HepG2 (cell line): ENCODE results near the gene TMEM134. TPM values are rescaled to one million over a fixed set of nuclear protein-coding genes. Genes with fewer than 3 reads are reported as not detected.

ENCODE experiments used
- ARNT2 ChIP-seq: sonication (generic); formaldehyde crosslinking; IDR thresholded peaks from 2 replicates; pipeline ENCODE4 v1.8.0; 2022; ENCODE audit warnings: mild to moderate bottlenecking, low read depth, missing genetic modification reagents, moderate library complexity
- CEBPG ChIP-seq: IDR thresholded peaks from 2 replicates; pipeline ENCODE4 v1.6.1; 2016
- DZIP1 ChIP-seq: sonication (generic); formaldehyde crosslinking; IDR thresholded peaks from 2 replicates; pipeline ENCODE4 v1.5.0; 2020; ENCODE audit warnings: mild to moderate bottlenecking, missing genetic modification reagents
- KAT7 ChIP-seq: IDR thresholded peaks from 2 replicates; pipeline ENCODE4 v1.6.1; 2018; ENCODE audit warnings: borderline replicate concordance, missing compliant biosample characterization
- KLF13 ChIP-seq: sonication (generic); formaldehyde crosslinking; IDR thresholded peaks from 2 replicates; pipeline ENCODE4 v1.4.0; 2020; ENCODE audit warnings: mild to moderate bottlenecking, missing genetic modification reagents
- KMT2B ChIP-seq: IDR thresholded peaks from 2 replicates; pipeline ENCODE4 v1.6.1; 2016; ENCODE audit warnings: missing genetic modification reagents, missing compliant biosample characterization
- MEIS1 ChIP-seq: sonication (generic); formaldehyde crosslinking; IDR thresholded peaks from 2 replicates; pipeline ENCODE4 v1.9.0; 2021; ENCODE audit warnings: mild to moderate bottlenecking, missing genetic modification reagents, moderate library complexity, borderline replicate concordance
- NPAS2 ChIP-seq: sonication (generic); formaldehyde crosslinking; IDR thresholded peaks from 2 replicates; pipeline ENCODE4 v1.8.0; 2022; ENCODE audit warnings: mild to moderate bottlenecking, missing genetic modification reagents, borderline replicate concordance
- SRY ChIP-seq: sonication (generic); formaldehyde crosslinking; IDR thresholded peaks from 2 replicates; pipeline ENCODE4 v1.8.0; 2022; ENCODE audit warnings: mild to moderate bottlenecking, missing genetic modification reagents
- ZBTB3 ChIP-seq: sonication (generic); formaldehyde crosslinking; IDR thresholded peaks from 2 replicates; pipeline ENCODE4 v1.4.0; 2020; ENCODE audit warnings: low read depth, mild to moderate bottlenecking, moderate library complexity, missing genetic modification reagents, borderline replicate concordance
- ZFP62 ChIP-seq: sonication (generic); formaldehyde crosslinking; IDR thresholded peaks from 2 replicates; pipeline ENCODE4 v1.4.0; 2020; ENCODE audit warnings: missing genetic modification reagents
- ZNF264 ChIP-seq: sonication (generic); formaldehyde crosslinking; IDR thresholded peaks from 2 replicates; pipeline ENCODE4 v1.4.0; 2020; ENCODE audit warnings: missing genetic modification reagents
- ZNF530 ChIP-seq: sonication (generic); formaldehyde crosslinking; IDR thresholded peaks from 2 replicates; pipeline ENCODE4 v1.5.0; 2020; ENCODE audit warnings: low read depth, mild to moderate bottlenecking, missing genetic modification reagents
- ZNF556 ChIP-seq: sonication (generic); formaldehyde crosslinking; IDR thresholded peaks from 2 replicates; pipeline ENCODE4 v1.4.0; 2020; ENCODE audit warnings: mild to moderate bottlenecking, missing genetic modification reagents, borderline replicate concordance
- ZNF7 ChIP-seq: IDR thresholded peaks from 2 replicates; pipeline ENCODE4 v1.6.1; 2016; ENCODE audit warnings: missing biosample characterization, missing genetic modification reagents
- ZNF83 ChIP-seq: sonication (generic); formaldehyde crosslinking; IDR thresholded peaks from 2 replicates; pipeline ENCODE4 v1.4.0; 2020; ENCODE audit warnings: missing genetic modification reagents, mild to moderate bottlenecking, borderline replicate concordance
- polyA plus RNA-seq, 8 experiments: library from polyadenylated mRNA; depleted of rRNA in 3 of 8; stranded (reverse) in 7 of 8; unstranded in 1 of 8; fragments of >200 nt; fragmentation: Illumina TruSeq in 4 of 8; extraction: Trizol in 4 of 8; gene quantifications; 2 replicates each; pipeline versions ENCODE4 v1.2.1 to v1.2.3, GENCODE V29; 2011 to 2016; ENCODE audit warnings: low read depth in 4 of 8, missing spikeins in 1 of 8, mixed read lengths in 1 of 8; ENCODE audit not compliant: insufficient read depth in 1 of 8
- total RNA-seq, 5 experiments: library from RNA; depleted of rRNA; stranded (reverse); fragments of >200 nt; fragmentation: Illumina TruSeq; extraction: Trizol; gene quantifications; 2 replicates each; pipeline ENCODE4 v1.2.3, GENCODE V29; 2016; ENCODE audit warnings: low read depth in 1 of 5

Gene TMEM134
- total and polyA plus RNA-seq, 2 of the 13 experiments (the other 11 are each of a cell fraction or from before 2014, with no cell fraction given), result 6.9 to 26.9 TPM

- peak; percentile 54; the same call in 1 of the 2 replicates for TF ChIP-seq DZIP1
- TF ChIP-seq ZNF264, result no peak
- TF ChIP-seq ZNF7 (CRISPR knock-in tag), result no peak
- peak; percentile 86 for TF ChIP-seq SRY
- TF ChIP-seq KMT2B (CRISPR knock-in tag), result no peak
- TF ChIP-seq ZNF83 (CRISPR knock-in tag), result no peak
- no peak; the same call in 1 of the 2 replicates for TF ChIP-seq ZNF556 (CRISPR knock-in tag)
- no peak for TF ChIP-seq ZFP62 (CRISPR knock-in tag)
- no peak for TF ChIP-seq NPAS2 (CRISPR knock-in tag)
- TF ChIP-seq ZNF530 (CRISPR knock-in tag), result no peak
- TF ChIP-seq CEBPG (CRISPR knock-in tag), result no peak
- TF ChIP-seq KAT7 (CRISPR knock-in tag), result no peak
- TF ChIP-seq MEIS1 (CRISPR knock-in tag), result 0 out of 2 replicates have a peak, but pooled peaks have one; percentile 19
- 0 out of 2 replicates have a peak, but pooled peaks have one; percentile 8 for TF ChIP-seq KLF13 (CRISPR knock-in tag)
- TF ChIP-seq ZBTB3, result no peak
- no peak; the same call in 1 of the 2 replicates for TF ChIP-seq ARNT2 (CRISPR knock-in tag)
These were observed 38.9 kb upstream of the TMEM134 start, which contains the start of gene CDK2AP2 (continued) for GRCh38 chr11:67507864-67508485.
